HG02973 (cell line): ENCODE results near the gene PRKG1.

Experiments
- ATAC-seq: cut with Tn5 transposase; IDR thresholded peaks from one replicate; pipeline ENCODE4 v1.9.1; 2021; ENCODE audit warnings: moderate library complexity; ENCODE audit not compliant: unreplicated experiment

The PRKG1 gene

DNA sequence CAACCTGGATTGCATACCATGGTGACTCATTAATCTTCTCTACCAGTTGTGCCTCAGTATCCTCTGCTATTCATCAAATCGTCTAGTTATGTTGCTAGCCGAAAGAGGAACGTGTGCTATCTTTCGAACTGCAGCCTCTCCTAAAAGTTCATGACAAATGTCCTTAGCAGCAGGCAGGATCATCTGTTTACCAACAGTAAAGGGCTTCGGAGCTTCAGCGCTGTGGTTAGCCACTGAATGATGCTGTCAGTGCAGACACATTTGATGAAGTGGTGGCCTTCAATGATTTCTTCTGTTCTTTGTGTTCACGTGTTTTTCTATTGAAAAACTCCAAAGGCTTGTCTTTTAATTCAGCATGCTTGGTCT, 556.3 kb downstream of the PRKG1 start:
- no peak for ATAC-seq

DNA sequence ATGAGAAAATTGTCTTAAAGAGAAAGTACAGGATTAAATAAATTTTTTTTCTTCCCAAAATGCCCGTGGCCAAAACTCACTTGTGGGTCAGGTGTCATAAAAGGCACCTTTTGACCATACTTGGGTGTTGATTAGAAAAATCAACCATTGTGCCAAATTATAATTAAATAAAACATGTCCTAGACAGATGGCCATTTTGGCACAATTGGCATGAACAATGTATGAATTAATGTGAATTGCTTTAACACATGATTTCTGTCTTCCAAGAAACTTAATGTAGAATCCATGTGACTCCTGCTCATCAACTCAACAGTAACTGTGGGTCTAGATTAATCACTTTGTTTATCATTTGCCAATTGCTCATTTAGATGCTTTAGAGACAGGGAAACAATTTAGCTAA, 561.1 kb downstream of the PRKG1 start:
- ATAC-seq: no peak

DNA sequence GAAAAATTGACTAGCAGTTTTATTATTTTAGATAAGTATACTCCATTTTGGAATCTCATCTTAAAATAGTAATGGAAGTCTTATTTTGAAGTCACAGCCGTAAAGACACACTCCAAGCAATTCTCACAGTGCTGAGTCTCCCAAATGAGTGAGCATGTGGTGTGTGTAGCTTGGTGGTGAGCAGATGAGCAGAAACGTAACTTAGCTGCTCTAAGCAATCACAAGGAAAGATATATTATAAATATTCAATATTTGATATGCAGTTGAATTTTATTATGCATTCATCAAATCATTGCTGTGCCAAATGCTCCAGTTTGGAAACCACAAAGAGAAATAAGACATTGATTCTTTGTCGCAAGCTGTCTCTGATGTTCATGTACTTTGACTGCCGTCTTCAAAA, 563.9 kb downstream of the PRKG1 start:
- no peak for ATAC-seq

DNA sequence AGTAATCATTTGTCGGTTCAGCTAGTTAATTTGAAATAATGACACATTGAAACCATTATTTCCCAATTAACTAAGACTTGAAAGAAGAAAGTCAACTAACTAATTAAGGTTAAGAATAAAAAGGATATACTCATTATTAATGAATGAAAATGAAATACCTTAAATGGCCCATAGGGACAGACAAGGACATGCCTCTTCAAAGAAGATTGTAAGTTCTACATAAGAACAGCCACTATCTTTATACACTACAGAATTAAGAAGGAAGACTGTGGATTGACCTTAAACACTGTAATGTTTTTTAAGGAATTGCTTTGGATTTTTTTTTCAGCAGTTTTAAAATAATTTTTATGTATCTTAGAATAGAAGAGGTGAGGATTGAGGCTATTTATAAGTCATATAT, 564.5 kb downstream of the PRKG1 start:
- no peak for ATAC-seq

DNA sequence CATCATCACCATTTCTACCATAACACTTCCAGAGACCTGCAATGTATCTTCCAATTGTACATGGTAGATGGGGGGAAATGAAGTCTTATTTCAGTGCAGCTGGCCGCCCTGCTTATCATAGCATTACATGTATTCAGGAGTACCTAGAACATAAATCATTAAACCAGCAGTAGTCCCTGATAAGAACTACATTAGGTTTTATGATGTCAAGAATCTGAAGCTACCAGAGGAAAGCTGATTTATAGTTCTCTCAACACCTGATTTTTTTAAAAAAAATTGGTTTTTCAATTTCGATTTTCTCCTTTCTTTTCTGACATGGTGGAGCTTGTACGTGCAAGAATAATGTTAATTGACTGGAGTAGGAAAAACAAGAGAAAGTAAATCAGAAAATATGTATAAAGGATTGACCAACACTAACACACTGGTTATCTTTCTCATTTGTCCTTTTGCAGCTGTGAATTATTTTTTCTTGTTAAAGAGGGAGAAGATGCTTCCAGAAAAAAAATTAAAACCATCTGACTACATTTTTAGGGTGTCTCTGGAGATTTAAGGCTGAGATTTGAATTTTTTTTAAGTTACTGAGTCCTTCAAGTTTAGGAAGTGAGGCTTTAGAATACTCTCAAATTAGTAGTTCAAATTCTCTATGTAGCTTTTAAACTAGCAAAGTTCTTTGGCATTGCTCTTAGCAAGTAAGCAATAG, 566.0 kb downstream of the PRKG1 start:
- ATAC-seq: no peak

DNA sequence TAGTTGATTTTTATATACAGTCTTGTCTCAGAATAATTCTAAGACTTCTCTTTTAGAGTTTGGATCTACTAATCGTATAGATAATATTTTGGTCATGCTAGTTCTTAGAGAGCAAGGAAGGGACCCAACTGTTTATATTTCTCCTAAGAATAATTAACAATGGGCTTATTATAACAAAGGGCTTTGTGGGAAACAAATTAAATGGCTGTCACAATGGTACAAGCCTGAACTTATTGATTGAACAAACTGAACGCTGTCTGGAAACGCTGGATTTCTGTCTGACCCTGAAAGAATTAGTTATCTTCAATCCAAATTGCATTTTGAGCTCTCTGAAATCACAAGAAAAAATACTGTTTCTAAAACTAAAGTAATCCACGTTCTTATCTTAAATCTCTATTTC, 568.3 kb downstream of the PRKG1 start:
- no peak for ATAC-seq

- ATAC-seq: no peak
Observed at GRCh38 chr10:51643734-51644133, 569.4 kb downstream of the PRKG1 start.

DNA sequence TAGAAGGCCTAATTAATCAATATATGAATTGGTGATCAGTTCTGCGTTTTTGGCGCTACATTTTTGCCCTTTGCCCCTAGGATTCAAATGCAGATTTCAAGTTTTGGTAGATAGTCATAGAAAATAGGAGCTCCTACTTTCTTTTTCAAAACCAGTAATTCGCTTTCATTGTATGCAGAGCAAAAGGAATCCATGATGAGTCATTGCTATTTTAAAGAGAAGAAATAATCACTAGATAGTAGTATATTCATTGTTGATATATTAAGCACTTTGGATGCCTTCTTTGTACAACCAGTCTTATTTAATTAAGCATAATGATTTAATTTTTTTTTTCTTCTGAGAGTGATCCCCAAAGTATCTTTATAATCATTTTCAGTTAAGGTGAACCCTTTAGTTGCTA, 574.8 kb downstream of the PRKG1 start:
- no peak for ATAC-seq

GRCh38 chr10:51651063-51651462, 576.8 kb downstream of the PRKG1 start:
- ATAC-seq: no peak

DNA sequence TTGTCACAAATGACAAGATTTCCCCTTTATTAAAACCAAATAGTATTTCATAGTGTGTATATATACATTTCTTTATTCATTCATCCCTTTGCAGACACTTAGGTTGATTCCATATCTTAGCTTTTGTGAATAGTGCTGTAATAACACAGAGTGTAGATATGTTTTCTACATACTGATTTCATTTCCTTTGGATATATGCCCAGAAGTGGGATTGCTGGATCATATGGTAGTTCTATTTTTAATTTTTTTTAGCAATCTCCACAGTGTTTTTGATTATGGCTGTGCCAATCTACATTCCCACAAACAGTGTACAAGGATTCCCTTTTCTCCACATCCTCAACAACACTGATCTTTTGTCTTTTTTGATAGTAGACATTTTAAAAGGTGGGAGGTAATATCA, 578.7 kb downstream of the PRKG1 start:
- ATAC-seq: no peak

- no peak for ATAC-seq
Observed at GRCh38 chr10:51654918-51655317, 580.6 kb downstream of the PRKG1 start.

DNA sequence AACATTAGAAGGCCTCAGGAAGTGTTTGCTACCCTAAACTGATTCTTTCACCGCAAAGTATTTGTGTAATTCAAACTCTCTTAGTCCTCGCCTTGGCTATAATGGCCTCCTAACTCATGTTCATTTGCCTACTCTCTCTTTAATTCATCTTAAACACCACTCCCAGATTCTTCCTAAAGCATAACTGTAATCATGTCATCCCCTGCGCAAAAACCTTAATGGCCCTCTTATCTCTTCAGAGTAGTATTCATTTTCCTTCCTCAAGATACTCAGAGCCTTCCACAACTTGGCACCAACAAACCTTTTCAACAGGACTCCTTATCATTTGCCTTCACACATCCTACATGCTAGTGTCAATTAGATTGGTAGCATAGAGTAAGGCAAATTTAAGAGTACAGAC, 582.2 kb downstream of the PRKG1 start:
- no peak for ATAC-seq

GRCh38 chr10:51658000-51658399, 583.7 kb downstream of the PRKG1 start:
- no peak for ATAC-seq

- ATAC-seq: no peak
Observed at GRCh38 chr10:51659344-51659743, 585.1 kb downstream of the PRKG1 start.

GRCh38 chr10:51663086-51663485, 588.8 kb downstream of the PRKG1 start:
- no peak for ATAC-seq

DNA sequence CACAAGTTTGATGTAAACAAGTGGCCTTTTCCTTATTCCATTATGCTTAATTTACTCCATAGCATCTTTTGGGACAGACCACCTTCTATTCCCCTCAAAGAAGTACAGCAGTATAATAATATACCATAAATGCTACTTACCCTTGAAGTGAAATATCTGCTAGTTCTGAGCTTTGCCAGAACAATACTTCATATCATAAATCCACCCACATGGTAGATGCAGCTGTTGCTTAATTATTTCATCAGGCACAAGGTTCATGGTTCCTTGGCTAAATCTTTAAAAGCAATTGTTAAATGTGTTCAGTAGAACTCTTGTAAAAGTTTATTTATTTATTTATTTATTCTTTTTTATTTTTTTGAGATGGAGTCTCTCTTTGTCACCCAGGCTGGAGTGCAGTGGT, 592.2 kb downstream of the PRKG1 start:
- no peak for ATAC-seq

- ATAC-seq: no peak
Observed at GRCh38 chr10:51667678-51668335, 593.5 kb downstream of the PRKG1 start.

DNA sequence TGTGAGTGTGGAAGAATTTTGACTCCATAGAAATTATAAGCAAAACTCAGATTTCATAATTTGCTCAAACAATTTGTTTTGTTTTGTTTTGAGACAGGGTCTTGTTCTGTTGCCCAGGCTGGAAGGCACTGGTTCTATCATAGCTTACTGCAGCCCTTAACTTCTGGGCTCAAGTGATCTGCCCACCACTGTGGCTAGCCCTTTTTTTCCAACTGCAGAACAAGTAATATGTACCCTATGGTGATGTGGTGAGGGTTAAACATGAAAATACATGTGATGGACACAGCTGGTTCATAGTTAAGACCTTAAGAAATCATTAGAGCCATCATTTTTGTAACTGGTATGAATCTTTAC, 594.0 kb downstream of the PRKG1 start:
- ATAC-seq: no peak

DNA sequence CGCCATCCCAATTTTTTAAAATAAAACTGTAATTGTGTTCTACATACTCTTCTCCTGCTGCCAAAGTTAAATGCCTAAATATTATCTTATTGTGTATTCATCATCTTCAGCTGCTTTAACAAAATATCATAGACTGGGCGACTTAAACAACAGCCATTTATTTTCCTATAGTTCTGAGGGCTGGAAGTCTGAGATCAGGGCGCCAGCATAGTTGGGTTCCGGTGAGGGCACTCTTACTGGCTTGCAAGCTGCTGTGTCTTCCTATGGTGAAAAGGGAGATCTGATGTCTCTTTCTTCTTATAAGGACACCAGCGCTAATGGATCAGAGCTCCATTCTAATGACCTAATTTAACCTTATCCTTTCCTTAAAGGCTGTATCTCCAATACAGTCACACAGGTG, 594.8 kb downstream of the PRKG1 start:
- ATAC-seq: no peak

GRCh38 chr10:51672039-51672535, 597.8 kb downstream of the PRKG1 start:
- no peak for ATAC-seq

DNA sequence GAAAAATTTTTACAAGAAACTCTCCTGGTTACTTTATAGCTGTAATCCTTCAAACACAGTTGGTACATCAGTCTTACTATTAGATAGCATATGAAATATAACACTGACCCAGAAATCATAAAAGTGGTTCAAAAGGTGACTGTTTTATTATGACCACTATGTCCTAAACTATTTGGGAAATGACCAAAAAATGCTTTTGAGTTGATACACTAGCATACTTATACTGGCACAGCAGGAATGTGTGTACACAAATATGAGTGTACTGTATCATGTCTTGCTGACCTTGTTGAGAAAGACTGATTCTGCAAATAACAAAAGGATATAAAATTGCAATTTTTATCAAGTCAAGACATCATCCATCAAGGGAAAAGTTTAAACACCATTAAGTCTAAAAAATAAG, 600.8 kb downstream of the PRKG1 start:
- no peak for ATAC-seq

DNA sequence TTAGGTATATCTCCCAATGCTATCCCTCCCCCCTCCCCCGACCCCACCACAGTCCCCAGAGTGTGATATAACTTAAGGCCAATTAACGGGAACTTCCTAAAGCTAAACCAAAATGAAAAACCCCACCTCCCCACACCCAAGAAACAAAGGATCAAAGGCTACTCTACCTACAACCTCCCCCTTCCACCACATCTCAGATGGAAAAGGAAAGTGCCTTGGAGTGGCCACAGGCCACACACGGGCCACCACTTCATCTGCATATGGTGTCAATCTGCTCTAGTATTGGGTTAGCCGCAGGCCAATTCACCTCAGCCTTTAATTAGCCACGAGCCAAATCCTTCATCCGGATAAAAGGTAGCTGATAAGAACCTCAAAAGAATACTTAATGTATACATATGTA, 605.6 kb downstream of the PRKG1 start:
- no peak for ATAC-seq
